HG03575 (cell line): ENCODE measurements around the gene ERCC2.

Source experiments
- ATAC-seq: cut with Tn5 transposase; IDR thresholded peaks from one replicate; pipeline ENCODE4 v1.9.1; 2021; ENCODE audit not compliant: unreplicated experiment, insufficient number of reproducible peaks, low FRiP score; ENCODE audit errors: extremely low read depth

ERCC2 gene

DNA sequence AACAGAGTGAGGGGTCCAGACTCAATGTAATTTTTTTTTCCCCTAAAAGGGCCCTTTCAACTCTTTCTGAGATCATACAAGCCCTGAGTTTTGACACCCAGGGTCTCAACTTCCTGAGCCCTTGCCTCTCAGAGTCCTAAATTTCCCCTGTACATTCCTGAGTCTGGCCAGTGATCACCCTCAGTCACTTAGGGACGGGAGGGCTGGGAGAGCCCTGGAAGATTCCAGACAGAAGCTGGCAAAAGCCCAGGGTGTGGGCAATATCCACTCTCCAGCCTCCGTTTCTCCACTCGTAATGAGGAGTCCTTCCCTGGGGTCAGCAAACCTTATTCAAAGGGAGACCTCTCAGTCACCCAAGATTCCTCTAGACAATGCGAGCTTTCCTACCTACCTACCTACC, 32.9 kb upstream of the ERCC2 start:
- no peak for ATAC-seq

DNA sequence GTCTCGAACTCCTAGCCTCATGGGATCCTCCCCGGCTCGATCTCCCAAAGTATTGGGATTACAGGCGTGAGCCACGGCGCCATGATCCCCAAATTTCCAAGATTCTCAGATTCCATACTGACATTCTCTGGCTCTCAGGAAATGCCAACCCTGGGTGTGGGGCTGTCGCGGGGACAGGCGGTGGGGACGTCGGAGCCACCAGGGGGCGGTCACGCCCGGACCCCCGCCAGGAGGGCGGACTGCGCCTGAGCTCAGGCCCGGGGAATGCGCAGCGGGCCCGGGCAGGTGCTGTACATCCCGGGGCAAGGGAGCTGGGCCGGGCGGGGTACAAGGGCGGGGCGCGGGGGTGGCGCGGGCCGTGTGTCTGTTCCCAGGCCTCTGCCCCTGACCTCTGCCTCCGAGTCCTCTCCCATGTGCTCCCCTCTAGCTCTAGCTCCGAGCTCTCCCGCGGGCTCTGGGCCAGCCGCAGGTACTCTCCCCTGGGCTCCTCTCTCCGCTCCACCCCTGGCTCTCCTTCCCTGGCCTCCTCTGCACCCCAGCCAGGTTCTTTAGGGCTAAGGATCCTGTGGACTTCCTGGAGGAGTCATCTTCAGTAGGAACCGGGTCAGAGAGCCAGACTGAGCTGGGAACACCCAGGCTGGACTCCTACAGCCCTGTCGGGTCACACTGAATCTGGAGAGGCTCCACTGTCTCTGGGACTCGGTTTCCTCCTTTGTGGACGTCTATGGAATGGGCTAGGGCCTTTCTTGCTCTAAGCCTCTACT, 32.1 kb upstream of the ERCC2 start:
- ATAC-seq, result no peak

DNA sequence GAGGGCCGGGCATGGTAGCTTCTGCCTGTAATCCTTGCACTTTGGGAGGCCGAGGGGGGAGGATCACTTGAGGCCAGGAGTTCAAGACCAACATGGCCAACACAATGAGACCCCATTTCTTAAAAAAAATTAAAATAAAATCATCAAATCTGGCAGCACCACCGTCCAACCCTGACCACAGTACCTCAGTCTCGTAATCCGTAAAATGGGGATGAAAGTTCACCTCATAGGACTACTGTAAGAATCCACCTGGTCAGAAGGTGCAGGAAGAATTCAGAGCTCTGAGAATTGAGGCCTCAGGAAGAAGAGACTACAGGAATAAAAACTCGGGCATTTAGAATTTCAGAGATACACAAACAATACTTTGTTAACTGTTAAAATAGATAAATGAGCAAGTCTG, 31.4 kb upstream of the ERCC2 start:
- no peak for ATAC-seq

DNA sequence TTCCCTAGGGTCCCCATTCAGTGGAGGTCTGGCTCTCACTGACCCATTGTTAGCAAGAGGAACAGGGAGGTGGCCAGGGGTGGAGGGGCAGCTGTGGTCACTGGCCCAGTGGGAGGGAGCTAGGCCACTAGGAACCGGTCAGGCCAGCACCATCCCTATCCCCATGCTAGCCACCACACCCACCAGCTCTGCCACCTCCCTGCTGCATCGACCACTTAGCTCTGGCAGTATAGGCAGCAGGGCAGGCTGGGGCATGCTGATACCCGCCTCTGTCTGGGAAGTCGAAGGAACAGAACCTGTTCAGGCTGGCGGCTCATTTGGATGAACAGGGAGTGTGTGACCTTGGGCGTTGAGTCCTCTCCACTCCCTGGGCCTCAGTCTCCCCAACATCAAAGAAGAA, 29.8 kb upstream of the ERCC2 start:
- no peak for ATAC-seq

DNA sequence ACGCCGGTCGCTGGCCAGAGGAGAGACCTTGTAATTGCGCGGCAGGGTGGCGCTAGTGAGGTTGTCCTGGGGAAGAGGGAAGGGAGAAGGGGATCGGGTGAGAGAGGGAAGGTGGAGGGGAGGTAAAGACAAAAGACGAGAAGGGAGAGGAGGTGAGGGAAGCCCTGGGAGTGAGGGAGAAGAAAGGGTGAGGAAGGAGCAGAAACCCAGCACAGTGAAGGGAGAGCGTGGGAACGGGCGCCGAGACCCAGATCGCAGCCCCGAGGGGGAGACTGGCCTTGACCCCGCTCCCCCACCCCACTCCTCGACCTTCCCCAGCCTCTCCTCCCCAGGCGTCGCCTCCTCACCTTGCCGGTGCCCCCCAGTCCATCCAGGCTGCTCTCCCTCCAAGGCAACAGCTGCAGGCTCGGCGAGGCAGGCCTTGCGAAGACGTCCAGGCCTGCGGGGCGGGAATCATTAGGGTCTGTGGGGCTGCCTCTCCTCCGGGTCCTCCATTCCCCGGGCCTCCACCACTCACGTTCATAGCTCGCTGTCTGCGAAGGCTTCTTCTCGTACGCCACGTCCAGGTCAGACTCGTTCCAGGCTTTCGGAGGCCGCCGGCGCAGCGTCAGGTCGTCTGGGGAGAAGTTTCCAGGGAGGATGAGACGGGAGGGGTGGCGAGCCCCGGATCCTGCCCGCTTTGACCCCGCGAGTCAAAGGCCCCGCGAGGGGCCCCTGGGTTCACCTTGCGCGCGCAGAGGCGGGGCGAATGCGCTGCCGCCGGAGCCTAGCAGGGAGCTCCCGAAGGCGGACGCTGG, 25.6 kb upstream of the ERCC2 start:
- ATAC-seq, result no peak

DNA sequence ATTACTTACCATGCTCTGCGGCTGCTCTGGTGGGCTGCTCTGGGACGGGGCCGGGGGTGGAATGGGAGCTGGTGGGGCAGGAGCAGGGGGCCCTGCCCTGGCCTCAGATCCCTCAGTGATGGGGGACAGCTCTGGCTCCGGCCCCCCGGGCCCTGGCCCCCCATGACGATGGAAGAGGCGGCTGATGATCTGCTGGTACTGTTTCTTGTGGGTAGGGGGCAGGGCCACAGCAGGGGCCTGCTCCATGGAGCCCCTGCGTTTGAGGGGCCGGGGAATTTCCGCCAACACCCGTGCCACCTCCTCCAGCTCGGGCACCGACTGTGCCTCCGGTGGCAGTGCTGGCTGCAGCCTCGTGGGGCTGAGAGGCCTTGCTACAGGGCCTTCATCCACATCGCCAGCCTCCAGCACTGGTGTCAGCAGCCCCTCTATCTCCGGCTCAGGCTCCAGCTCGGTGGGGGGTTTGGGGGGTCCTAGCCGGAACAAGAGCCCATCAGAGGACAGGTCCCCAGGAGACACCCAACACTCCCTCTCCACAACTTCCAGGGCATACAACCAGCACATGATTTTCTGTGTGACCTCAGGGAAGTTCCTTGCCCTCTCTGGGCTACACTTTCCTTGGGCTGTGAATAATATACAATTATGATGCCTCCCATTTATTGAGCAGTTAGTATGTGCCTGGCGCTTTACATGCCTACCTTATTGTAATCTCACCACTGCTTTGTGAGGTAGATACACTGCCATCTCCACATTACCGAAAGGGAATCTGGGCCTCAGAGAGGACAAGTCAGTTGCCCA, 21.7 kb upstream of the ERCC2 start:
- ATAC-seq, result no peak

DNA sequence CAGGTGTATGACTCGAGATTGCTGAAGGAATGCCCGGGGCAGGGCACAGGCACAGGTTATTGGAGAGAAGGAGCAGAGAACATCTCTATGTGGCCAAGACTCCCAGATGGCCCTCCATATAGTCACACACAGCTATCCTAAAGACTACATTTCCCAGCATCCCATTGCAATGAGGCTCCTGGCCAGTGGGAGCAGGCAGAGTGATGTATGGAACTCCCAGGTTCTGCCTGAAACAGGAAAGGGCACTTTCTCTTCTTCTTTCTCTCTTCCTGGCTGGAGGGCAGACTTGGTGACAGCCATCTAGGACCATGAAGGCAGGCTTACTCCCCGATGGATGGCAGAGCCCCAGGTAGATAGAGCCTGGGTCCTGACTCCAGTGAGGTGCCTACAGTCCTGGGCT, 21.0 kb upstream of the ERCC2 start:
- ATAC-seq, result no peak

- no peak for ATAC-seq
Observed at GRCh38 chr19:45385392-45386221, 15.2 kb upstream of the ERCC2 start.

DNA sequence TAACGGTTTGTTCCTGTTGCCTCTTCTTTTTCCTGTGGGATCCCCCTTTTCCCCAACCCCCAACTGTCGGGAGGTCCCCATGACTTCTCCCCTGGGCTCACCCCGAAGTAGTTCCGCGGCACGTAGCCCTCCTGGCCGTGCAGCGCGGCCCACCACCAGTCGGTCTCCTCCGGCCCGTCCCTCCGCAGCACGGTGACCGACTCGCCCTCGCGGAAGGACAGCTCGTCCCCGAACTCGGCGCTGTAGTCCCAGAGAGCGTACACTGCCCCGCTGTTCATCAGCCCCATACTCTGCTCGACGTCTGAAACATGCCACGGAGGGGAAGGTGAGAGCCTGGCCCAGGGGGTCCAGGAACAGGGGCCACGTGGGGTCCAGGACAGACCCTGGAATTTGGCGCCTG, 12.1 kb upstream of the ERCC2 start:
- ATAC-seq, result no peak

- ATAC-seq, result no peak
Observed at GRCh38 chr19:45380107-45380506, 9.7 kb upstream of the ERCC2 start.

DNA sequence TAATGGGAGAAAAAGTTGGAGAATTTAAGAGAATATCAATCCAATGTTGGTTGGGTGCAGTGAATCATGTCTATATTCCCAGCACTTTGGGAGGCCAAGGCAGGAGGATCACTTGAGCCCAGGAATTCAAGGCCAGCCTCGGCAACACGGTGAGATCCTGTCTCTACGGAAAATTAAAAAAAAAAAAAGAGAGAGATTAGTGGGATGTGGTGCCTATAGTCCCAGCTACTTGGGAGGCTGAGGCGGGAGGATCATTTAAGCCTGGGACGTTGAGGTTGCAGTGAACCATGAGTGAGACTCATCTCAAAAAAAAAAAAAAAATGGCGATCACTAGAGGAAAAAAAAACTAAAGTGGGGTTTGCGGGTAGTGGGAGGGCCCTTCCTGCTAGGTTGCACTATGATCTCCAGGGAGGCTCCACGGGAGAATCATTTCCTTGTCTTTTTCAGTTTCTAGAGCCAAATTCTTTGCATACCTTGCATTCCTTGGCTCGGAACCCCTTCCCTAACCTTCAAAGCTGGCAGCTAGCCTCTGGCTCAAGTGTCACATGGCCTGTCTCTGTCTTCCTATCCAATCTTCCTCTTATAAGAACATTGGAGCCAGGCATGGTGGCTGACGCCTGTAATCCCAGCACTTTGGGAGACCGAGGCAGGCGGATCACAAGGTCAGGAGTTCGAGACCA, 5.8 kb upstream of the ERCC2 start:
- ATAC-seq, result no peak

DNA sequence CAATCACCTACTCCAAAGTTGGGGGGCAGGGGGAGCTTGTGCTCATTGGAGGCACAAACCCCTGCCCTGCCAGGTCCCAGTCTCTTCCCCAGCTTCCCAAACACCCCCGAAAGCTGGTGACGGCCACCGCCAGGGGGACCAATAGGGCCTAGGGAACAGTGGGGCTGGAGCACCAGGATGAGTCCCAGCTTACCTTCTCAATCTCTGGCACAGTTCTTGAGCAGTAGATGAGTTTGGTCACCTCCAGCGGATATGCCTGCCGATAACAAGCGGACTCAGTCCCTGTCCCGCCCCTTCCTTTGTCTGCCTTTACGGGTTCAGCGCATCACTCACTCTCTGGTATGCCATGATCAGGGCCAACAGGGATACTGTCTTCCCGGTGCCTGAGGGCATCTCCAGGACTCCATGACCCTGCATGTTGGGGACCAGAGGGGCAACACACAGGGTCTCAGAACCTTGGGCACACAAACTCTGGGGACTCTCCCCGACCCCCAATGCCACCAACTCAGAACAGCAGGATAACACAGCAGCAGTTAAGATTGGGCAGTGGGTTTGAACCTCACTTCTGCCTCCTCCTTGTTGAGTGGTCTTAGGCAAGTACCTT, 1.5 kb downstream of the ERCC2 start:
- ATAC-seq, result no peak

GRCh38 chr19:45368127-45368526, 2.2 kb downstream of the ERCC2 start:
- ATAC-seq, result no peak

- no peak for ATAC-seq
Observed at GRCh38 chr19:45364696-45365095, 5.7 kb downstream of the ERCC2 start.

DNA sequence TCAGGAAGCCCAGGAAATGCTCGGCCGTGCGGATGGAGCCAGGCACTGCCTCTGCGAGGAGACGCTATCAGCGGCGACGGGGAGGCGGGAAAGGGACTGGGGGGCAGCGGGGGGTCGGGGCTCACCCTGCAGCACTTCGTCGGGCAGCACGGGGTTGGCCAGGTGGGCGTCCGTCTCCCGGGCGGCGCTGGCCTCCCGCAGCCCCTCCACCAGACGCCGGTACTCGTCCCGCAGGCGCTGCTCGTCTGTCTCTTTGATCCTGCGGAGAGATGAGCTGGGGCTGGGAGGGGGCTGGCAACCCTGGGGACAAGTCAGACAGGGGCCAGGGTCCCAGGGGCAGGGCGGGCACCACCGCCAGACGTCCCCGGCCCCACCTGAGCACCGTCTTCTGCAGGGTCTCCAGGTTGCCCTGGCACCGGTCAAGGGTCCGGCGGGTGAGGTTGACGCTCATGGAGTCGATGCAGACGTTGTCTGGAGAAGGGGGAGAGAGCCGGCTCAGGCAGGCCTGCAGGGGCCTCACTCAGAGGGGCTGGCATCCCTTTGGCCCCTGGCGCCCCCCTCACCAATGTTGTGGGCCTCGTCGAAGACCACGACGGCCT, 6.4 kb downstream of the ERCC2 start:
- ATAC-seq, result no peak

DNA sequence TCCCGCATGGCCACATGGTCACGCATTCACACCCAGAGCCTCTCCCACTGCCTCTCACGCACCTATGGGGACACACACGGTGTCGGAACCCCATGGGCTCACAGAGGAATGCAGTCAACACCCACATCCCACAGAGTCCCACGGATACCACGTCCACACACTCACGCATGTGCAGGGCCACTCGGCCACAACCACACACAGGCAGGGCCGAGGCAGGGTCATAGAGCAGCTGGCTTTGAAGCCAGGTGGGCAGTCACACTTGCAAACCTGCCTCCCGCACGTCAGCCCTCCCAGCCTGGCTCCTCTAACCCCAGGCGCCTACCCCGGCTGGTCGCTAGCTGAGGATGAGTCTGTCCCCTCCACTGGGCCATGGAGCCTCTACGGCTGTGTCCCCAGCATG, 8.1 kb downstream of the ERCC2 start:
- no peak for ATAC-seq

DNA sequence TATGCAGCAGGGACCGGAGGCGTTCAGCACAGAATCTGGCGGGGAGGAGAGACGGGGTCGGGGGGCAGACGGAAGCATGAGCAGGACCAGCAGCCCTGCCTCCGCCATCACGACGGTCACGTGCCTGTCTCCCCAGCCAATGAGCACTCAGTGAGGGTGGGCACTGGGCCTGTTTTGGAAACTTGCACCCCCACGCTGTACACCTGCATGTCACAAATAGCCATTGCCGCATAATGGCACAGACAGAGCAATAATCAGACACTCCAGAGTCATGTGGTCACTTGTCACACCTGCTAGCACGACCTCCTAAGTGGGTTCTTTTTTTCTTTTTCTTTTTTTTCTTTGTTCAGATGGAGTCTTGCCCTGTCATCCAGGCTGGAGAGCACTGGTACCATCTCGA, 8.8 kb downstream of the ERCC2 start:
- no peak for ATAC-seq
